HL-60 (cell line): ENCODE data around the gene BRF1.
"Not testable (repeated sequence)": the region's sequence is repeated elsewhere in the genome, so short reads cannot be mapped to it uniquely, and the experiment has no call there.

Experiments used
- DNase-seq, 2 experiments: peaks; one replicate each; pipeline ENCODE4 v3.0.0-alpha.2; 2010 to 2020; ENCODE audit warnings: low read depth in 1 of 2, low spot score in 1 of 2
- H3K27ac ChIP-seq: fragments of 250-450 bp; sonication (Bioruptor Pico); replicated peaks from 2 replicates; pipeline ENCODE4 v1.5.1; 2020; ENCODE audit warnings: mild to moderate bottlenecking, moderate library complexity
- H3K27me3 ChIP-seq: fragments of 250-450 bp; sonication (Bioruptor Pico); 2 replicates; pipeline ENCODE4 v1.5.1; 2021; ENCODE audit warnings: mild to moderate bottlenecking, moderate library complexity; ENCODE audit not compliant: insufficient read depth, poor library complexity, severe bottlenecking
- H3K4me3 ChIP-seq: replicated peaks from 2 replicates; pipeline ENCODE4 v1.5.1; 2011; ENCODE audit warnings: mild to moderate bottlenecking, control low read depth, low read length; ENCODE audit not compliant: insufficient read depth
- CTCF ChIP-seq: IDR thresholded peaks from one replicate; pipeline ENCODE4 v1.5.1; 2011; ENCODE audit warnings: low read length, control low read depth, inconsistent platforms; ENCODE audit not compliant: insufficient read depth
- GABPA ChIP-seq: IDR thresholded peaks from 2 replicates; pipeline ENCODE4 v1.6.1; 2012; ENCODE audit warnings: low read depth
- POLR2AphosphoS5 ChIP-seq: IDR thresholded peaks from 2 replicates; pipeline ENCODE4 v1.6.1; 2012; ENCODE audit warnings: low read depth
- REST ChIP-seq: IDR thresholded peaks from 2 replicates; pipeline ENCODE4 v1.6.1; 2012; ENCODE audit warnings: low read depth; ENCODE audit not compliant: insufficient replicate concordance
- SPI1 ChIP-seq: IDR thresholded peaks from 2 replicates; pipeline ENCODE4 v1.6.1; 2012; ENCODE audit warnings: low read depth, mild to moderate bottlenecking, borderline replicate concordance

BRF1 gene

DNA sequence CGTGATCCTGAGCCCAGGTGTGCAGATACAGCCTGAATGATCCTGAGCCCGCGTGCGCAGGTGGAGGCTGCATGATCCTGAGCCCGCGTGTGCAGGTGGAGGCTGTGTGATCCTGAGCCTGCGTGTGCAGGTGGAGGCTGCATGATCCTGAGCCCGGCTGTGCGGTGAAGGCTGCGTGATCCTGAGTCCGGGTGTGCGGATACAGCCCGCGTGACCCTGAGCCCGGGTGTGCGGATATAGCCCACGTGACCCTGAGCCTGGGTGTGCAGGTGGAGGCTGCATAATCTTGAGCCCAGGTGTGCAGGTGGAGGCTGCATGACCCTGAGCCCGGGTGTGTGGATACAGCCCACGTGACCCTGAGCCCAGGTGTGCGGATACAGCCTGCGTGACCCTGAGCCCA is 20.3 kb downstream of the BRF1 start:
- no peak overlapping the region for H3K27ac ChIP-seq
- DNase-seq = no peak
- no peak overlapping the region for H3K4me3 ChIP-seq
- H3K27me3 ChIP-seq = no peaks in the 10 kb centered on the region
- TF ChIP-seq SPI1 (no peak), GABPA (no peak), CTCF (no peak), REST (no peak), POLR2AphosphoS5 (no peak)

DNA sequence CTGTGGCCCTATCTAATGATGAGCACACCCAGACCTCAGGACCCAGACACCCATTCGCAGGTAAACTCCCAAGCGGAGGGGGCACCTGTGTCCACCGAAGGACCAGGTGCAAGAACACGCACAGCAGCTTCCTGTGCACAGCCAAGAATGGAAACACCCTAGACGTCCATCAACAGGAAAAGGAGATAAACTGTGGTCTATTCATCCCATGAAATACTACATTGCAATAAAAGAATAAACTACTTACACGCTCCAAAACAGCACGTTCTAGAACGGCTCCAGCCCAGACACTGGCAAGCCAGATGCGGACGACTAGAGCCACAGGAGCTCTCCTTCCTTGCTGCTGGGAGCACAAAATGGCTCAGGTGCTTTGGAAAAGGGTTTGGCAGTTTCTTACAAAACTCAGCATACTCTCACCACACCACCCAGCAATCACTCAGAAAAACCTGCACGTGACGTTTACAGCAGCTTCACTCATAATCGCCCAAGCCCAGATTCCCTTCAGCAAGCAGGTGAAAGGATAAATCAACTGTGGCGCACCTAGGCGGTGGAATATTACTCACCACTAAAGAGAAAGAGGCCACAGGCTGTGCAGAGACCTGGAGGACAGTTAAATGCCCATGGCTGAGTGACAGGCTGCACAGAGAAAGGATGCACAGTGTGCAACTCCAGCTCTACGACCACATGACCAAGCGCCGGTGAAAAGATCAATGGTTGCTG is 21.0 kb downstream of the BRF1 start:
- Histone ChIP-seq H3K27ac (no peak overlapping the region), H3K4me3 (no peak overlapping the region), H3K27me3 (no peaks in the 10 kb centered on the region)
- no peak for DNase-seq
- TF ChIP-seq CTCF (no peak), POLR2AphosphoS5 (no peak), GABPA (no peak), REST (no peak), SPI1 (no peak)

GRCh38 chr14:105277448-105277847 is 23.4 kb downstream of the BRF1 start:
- H3K4me3 ChIP-seq, H3K27ac ChIP-seq, DNase-seq, H3K27me3 ChIP-seq: not testable (repeated sequence)

GRCh38 chr14:105275267-105275946 is 25.4 kb downstream of the BRF1 start:
- no peak for DNase-seq
- no peak overlapping the region for H3K4me3 ChIP-seq
- no peak overlapping the region for H3K27ac ChIP-seq
- TF ChIP-seq CTCF (no peak), POLR2AphosphoS5 (no peak), REST (no peak), GABPA (no peak), SPI1 (no peak)
- H3K27me3 ChIP-seq = no peaks in the 10 kb centered on the region
